ENCODE results near the gene KASH5. TPM values are rescaled to one million over a fixed set of nuclear protein-coding genes. Genes with fewer than 3 reads are reported as not detected.

Gene KASH5
- total RNA-seq, 4 donors from 2014 or later, result not detected

DNA sequence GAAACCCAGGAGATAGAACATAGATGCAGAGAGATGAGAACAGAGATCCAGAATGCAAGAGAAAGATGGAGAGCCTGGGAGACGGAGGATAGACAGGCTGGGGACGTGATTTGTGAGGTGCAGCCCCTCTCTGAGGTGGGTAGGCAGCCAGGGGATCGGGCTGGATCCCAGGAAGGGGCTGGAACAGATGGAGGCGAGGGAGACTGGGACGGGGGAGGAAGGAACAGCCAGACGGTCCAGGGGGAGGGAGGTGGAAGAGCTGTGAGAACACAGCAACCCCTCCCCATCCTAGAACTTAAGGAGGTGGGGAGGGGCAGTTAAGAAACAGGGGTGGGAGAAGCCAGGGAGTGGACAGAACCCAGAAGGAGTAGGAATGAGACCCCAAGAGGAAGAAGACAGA lies 50.2 kb downstream of the KASH5 start:
- no peak for DNase-seq
- Histone ChIP-seq H3K4me1 (peaks cover 7 to 32% (median 18%) of the 10 kb centered on the region in 3 donors), H3K27ac (no peak overlapping the region), H3K4me3 (no peak overlapping the region), H3K9me3 (no peaks in the 10 kb centered on the region), H3K36me3 (no peaks in the 10 kb centered on the region), H3K27me3 (peaks cover 13 to 98% (median 30%) of the 10 kb centered on the region in 4 donors)
- 14 to 26% methylated on average over 6 of the region's 6 CpGs for WGBS, 2 donors
- TF ChIP-seq POLR2A (IDR thresholded peaks at IDR 0.05), result no peak
- TF ChIP-seq, protein P1, sequence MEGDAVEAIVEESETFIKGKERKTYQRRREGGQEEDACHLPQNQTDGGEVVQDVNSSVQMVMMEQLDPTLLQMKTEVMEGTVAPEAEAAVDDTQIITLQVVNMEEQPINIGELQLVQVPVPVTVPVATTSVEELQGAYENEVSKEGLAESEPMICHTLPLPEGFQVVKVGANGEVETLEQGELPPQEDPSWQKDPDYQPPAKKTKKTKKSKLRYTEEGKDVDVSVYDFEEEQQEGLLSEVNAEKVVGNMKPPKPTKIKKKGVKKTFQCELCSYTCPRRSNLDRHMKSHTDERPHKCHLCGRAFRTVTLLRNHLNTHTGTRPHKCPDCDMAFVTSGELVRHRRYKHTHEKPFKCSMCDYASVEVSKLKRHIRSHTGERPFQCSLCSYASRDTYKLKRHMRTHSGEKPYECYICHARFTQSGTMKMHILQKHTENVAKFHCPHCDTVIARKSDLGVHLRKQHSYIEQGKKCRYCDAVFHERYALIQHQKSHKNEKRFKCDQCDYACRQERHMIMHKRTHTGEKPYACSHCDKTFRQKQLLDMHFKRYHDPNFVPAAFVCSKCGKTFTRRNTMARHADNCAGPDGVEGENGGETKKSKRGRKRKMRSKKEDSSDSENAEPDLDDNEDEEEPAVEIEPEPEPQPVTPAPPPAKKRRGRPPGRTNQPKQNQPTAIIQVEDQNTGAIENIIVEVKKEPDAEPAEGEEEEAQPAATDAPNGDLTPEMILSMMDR (IDR thresholded peaks at IDR 0.05), result no peak
- intact Hi-C loops (cut with DNase I), result no loop called here

GRCh38 chr19:49439836-49440235 lies 51.8 kb downstream of the KASH5 start:
- Histone ChIP-seq H3K27me3 (peaks cover 13 to 82% (median 23%) of the 10 kb centered on the region in 4 donors), H3K4me1 (peaks cover 7 to 39% (median 18%) of the 10 kb centered on the region in 3 donors), H3K9me3 (no peaks in the 10 kb centered on the region), H3K36me3 (no peaks in the 10 kb centered on the region), H3K4me3 (no peak overlapping the region), H3K27ac (no peak overlapping the region)
- no peak for DNase-seq
- WGBS, 2 donors, result 39 to 44% methylated on average over 5 to 6 of the region's 6 CpGs
- TF ChIP-seq, protein P1 (IDR thresholded peaks at IDR 0.05), result no peak
- no peak for TF ChIP-seq POLR2A (IDR thresholded peaks at IDR 0.05)
- intact Hi-C loops (cut with DNase I), result no loop called here

DNA sequence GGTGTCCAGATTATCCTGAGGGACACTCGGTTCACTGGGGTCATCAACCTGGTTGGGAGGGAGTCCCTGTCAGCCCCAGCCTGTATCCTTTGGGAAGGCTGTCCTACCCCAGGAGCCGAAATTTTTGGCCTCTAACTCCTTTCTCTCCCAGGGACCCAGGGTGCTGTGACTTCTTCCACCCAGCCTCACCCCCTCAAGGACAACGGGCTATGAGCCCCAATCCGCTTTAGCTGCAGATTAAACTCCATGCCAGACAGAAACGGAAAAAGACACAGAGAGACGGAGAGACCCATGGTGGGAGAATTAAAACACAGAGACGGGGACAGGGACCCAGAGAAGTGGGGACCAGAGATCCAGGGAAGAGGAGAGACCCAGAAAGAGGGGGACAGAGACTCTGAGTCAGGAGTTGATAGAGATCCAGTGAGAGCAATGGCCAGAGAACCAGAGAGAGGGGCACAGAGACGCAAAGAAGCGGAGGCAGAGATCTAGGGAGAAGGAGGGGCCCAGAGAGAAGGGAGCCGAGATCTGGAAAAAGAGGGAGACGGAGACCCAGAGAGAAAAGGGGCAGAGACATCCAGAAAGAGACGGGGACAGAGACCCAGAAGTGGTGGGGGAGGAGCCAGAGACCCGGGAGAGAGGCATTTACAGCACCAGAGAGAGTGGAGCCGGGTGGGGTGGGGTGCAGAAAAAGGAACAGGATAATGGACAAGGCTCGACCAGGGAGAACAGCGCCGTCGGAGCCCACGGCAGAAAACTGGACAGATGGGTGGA lies 52.6 kb downstream of the KASH5 start:
- peaks cover 7 to 39% (median 18%) of the 10 kb centered on the region in 3 donors for H3K4me1 ChIP-seq
- H3K27ac ChIP-seq, result peak overlapping the region in 1 of 4 donors; percentile 37
- H3K36me3 ChIP-seq, result no peaks in the 10 kb centered on the region
- WGBS, 2 donors, result 20 to 21% methylated on average over 16 to 17 of the region's 19 CpGs
- no peak for TF ChIP-seq POLR2A (IDR thresholded peaks at IDR 0.05)
- TF ChIP-seq, protein P1 (IDR thresholded peaks at IDR 0.05), result no peak
- DNase-seq, result no peak
- intact Hi-C loops (cut with DNase I), result no loop called here
- H3K27me3 ChIP-seq, result peaks cover 13 to 74% (median 22%) of the 10 kb centered on the region in 4 donors
- H3K9me3 ChIP-seq, result no peaks in the 10 kb centered on the region
- H3K4me3 ChIP-seq, result peak overlapping the region in 3 of 4 donors; percentile 33 to 85 (median 70)

- Histone ChIP-seq H3K27me3 (peaks cover 10 to 67% (median 21%) of the 10 kb centered on the region in 4 donors), H3K36me3 (peaks cover 0 to 6% (median 0%) of the 10 kb centered on the region in 3 donors), H3K4me3 (peak within 1 kb of the TSS in 3 of 4 donors; percentile 70 to 88 (median 85)), H3K27ac (peak within 1 kb of the TSS; percentile 85 to 93 (median 91)), H3K9me3 (no peaks in the 10 kb centered on the region), H3K4me1 (peaks cover 7 to 39% (median 18%) of the 10 kb centered on the region in 3 donors)
- 8 to 11% methylated on average over 15 to 17 of the region's 56 CpGs for WGBS, 2 donors
- TF ChIP-seq POLR2A (IDR thresholded peaks at IDR 0.05), result no peak
- TF ChIP-seq, protein P1 (IDR thresholded peaks at IDR 0.05), result no peak
- intact Hi-C loops (cut with DNase I), result no loop called here
- no peak for DNase-seq
Observed at GRCh38 chr19:49441210-49441959, 53.3 kb downstream of the KASH5 start, which contains the start of gene SLC17A7. SLC17A7 (minus strand) TSS chr19:49441527; CDS start chr19:49441379, 148 bp downstream.

All from esophagus squamous epithelium (tissue), 5 donors.